NCI-H1694 treated with DMSO at 0.1 percent for 48 hours (cell line): ENCODE measurements around the gene TRIM45.
"Not testable (repeated sequence)": the region's sequence is repeated elsewhere in the genome, so short reads cannot be mapped to it uniquely, and the experiment has no call there.

Experiments
- DNase-seq: peaks from one replicate; lab custom pipeline; 2025; lab: John Stamatoyannopoulos, UW

The TRIM45 gene

DNA sequence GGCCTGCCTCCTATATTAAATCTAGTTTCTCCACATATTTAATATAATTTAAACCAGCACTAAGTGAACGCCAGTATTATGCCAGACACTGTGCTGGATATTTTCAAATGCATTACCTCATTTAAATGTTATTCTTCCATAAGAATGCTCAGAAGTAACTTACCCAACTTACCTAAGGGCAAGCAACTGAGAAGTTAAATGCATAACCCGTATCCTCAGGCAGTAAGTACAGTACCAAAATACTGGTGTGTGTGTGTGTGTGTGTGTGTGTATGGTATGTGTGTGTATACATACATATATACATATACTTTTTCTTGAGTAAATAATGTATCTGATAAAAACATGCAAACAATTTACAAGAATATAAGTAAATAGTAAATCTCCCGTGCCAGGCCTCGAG, 9.0 kb upstream of the TRIM45 start:
- no peak for DNase-seq

DNA sequence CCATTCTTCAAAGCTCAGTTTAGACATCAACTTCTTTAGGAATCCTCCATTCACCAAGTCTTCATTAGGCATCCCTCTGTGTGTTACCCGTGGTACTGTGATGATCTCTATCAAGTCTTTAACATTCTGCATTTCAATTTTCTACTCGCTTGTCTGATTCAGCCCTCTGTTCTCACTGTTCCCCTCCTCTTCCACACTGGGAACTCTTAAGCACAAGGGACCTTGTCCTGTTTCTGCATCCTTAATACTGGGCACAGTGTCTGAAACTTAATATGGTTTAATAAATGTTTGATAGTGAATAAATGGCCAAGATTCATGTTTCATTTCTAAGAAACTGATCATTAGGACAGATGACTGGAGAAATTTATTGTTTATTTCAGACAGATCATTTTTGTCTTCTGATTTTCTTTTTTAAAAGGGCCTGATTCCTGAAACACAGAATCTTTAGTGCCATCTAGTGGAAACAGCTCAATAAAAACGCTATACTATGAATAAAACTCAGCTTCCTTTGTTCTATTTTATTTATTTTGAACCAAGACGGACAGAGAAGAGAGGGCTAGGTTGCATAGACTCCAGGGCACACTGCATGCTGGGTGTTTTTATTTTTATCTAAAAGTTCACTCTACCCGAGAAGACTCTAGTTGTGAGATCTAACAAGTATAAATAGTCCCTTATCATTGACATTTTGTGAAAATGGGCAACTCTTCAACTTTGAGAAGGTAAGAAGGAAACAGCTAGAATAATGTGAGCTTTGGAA, 7.0 kb upstream of the TRIM45 start:
- DNase-seq: peak; percentile 87

DNA sequence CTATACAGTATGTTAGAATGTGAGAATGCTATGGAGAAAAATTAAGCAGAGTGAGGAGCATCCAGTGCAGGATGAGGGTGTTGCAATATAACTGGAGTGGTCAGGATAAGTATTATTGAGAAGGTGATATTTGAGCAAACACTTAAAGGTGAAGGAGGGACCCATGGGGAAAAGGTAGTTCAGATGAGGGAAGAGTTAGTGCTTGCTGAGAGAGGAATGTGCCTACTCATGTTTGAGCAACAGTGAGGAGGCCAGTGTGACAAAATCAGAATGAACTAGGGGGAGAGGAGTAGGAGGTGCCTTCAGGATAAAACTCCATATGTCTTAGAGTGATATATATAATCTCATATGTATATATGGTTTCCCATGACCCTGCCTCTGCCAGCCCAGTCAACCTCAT, 6.2 kb upstream of the TRIM45 start:
- DNase-seq: no peak

DNA sequence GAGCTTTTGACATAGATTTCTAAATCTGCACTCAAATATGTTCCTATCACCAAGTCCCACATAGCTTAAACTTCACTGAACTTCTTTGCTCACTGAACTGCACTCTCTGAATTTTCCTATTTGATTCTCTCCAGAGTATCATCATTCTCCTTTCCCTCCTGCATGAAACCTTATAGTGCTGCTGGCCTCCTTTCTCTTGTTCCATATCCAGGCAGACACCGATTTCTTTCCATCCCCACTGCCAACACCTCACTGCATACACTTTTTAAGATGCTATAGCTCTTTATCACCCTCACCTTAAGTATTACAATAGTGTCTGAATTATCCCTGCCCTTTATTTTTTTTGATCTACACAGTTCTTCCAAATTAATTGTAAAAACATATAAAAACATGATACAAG, 3.1 kb upstream of the TRIM45 start:
- no peak for DNase-seq

DNA sequence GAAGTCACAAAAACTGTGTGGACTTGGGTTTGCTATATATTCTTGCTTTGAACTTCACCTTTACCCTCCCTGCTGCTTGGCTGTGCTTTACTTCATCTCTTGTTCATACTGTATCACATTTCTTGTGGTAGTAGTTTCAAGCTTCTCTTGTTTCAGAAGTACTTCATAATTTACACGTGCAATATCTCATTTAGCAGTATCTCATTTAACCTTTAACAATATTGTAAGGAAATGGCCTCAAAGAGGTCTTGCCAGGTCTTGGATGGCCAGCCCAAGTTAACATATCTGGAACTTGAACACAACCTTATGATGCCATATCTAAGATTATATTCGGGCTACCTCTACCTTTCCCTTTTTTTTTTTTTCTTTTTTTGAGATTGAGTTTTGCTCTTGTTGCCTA, 1.7 kb upstream of the TRIM45 start:
- DNase-seq: no peak

DNA sequence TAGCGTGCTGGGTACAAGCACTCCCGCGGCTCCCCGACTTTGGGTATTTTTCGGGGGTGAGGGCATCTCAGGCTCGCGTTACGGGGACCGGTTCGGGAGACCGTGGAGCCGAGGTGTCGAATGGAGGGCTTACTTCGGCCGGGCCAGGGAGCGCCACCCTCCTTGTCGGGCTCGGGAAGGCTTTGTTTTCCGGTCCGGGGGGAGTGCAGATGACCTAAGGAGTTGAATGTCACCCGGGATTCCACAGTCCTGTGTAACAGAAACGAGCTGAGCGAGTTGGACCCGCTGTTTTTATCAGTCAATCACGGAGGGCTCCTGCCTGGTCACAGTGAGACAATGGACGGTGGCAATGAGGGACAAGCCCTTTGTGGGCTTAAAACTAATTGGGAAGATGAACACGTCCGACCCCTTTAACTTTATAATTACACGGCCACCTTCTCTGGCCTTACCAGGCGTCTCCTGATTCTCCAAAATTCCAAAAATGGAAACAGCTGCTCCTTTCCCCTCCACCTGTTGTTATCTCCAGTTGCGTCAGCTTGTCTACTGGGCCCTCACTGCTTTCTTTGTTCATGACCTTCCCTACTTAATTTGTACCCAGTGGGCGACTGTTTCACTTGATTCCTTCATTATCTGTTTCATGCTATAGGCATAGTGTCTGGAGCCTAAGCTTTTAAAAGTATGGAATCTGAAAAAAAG, 929 bp upstream of the TRIM45 start:
- DNase-seq: no peak

DNA sequence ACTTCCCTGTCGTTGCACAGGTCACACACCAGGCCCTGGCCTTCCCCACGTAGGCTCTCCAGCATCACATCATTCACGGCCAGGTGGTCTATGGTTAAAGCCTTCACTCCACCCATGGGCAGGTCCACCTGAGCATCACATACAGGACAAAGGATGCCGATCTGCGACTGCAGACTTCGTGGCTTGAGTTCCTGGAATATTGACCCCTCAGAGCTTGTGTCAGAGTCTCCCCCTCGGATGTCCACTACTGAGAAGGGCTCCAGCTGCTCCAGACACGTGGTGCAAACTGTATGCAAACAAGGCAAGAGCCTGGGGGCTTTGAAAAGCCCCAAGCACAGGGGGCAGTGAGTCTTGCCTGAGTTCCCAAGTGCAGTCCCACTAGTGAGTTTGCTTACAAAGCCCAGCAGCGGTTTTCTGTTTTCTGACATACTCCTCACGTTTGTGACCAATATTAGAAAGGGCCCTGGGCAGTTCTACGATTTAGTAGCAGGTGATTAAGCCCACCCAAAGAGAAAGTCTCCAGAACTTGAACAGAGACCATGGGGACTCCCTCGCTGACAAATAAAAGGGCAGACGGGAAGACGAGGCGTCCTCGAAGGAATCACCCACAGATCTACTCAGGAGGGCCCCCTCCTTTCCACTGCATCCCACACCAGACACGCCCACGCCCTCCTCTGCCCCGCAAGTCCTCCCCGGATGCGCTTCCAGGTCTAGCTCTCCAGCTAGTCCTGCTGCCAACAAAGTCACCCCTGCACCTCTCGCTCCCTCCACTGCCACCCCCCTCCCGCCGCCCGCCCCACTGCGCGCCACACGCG, 568 bp downstream of the TRIM45 start:
- peak; percentile 60 for DNase-seq

DNA sequence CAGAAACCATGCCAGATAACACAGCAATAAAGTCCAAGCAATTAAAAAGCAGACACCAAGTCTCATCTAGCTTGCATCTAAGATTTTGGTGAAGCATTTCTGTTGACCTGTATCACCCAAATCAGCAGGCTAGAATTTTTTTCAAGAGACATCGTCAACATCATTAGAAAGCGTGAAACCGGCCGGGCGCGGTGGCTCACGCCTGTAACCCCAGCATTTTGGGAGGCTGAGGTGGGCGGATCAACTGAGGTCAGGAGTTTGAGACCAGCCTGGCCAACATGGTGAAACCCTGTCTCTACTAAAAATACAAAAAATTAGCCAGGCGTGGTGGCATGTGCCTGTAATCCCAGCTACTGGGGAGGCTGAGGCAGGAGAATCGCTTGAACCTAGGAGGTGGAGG, 2.4 kb downstream of the TRIM45 start:
- DNase-seq: not testable (repeated sequence)

DNA sequence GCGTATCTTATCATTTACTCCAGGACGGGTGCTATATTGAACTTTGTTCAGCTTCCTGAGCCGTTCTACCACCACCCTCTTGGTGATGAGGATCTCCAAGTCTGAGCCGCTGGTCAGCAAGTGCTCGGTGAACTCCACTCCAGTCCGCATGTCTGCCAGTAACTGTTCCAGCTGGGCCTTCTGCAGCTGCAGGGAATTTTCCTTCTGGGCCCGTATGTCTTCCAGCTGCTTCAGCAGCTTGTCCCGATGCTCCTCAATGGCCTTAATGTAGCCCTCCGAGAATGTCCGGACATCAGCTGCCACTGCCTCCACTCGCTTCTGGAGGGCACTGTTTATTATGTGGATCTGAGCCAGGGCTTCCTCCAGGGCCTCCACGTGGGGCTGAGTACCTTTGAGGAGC, 3.4 kb downstream of the TRIM45 start:
- no peak for DNase-seq

DNA sequence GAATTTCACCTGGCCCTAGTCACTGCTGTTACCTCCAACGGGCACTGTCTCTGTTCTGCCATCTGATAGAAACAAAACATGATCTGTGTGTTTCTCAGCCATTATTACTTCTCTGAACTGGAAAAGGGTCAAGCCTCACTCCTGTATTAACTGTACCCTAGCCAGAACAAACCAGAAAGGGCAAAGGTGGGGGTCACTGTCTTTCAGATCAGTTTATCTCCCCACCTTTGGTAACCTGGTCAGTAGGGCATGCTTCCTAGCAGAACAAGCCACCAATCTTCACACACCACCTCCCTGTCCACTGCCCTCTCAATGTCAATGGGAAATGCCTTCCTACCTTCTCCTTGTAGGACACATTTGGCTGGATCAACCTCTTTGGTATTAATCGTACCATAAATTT, 3.9 kb downstream of the TRIM45 start:
- DNase-seq: no peak

DNA sequence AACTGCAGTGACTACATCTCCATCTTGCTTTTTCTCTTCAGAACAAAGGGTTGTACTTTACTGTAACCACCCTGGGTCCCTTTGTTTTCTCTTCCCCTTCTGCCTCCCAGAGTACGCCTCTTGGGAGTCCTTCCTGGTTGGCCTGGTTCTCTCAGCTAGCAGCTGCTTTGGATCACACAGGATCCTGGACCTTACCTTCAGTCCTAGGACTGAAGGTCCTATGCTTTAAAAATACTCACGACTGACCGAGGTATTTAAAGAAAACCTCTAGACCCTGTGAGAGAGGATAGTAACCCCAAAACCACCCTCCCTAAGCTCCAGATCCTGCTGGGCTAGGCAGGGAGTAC, 4.8 kb downstream of the TRIM45 start:
- DNase-seq: no peak

DNA sequence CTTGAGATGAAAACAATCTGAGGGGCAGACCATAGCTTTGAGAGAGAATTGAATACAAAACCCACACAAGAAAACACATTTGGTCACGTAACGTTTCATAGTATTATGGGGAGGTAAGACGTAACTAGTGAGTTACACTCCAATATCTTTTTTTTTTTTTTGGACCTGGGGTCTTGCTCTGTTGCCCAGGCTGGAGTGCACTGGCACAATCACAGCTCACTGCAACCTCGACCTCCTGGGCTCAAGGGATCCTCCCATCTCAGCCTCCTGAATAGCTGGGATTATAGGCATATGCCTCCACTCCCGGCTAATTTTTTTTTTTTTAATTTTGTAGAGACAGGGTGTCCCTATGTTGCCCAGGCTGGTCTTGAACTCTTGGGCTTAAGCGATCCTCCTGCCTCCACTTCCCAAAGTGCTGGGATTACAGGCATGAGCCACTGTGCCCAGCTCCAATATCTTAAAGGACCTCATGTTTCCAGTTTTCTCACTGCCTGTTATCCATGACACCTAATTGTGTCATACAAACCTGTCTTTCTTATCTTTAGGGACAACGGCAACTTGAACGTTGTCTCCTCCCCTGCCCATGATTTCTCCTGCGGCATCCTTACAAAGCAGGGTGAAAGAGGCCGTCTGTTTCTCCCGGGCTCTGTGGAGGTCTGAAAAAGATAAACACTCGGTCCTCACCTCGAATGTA, 5.3 kb downstream of the TRIM45 start:
- no peak for DNase-seq

DNA sequence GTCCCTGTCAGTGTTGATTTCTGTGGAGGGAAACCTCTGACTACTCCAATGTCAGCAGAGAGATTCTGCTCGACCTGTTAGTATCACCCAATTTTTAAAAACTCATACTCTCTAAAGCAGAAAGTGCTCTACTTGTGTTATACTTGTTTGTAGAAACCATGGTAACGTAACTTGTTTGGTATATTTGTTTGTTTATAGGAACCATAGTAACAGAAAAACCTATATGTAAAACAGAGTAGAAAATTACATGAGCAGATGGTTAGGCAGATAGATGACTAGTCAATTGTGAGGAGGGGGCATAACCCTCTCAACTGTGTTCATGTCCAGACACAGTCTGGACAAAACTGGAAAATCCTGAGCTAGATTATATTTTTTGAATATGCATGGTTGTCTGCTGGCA, 6.7 kb downstream of the TRIM45 start:
- peak; percentile 54 for DNase-seq

DNA sequence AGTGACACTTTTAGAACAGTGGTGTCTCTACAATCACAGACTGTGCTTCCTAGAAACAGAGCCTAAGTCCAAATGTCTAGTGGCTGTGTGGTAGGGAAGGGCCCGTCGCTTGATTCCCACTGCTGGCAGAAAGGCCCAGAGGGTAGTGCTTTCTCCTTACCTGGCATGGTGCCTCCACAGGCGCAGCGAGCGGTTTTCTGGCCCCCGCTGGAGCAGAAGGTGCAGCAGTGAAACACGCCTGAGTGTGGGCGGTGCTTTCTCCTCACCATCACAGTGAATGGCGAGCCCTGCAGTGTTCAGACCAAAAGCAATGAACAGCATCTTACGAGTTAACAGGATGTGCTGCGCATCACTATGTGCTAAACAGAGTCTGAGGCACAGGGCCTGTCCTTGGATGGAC, 8.3 kb downstream of the TRIM45 start:
- peak; percentile 76 for DNase-seq

DNA sequence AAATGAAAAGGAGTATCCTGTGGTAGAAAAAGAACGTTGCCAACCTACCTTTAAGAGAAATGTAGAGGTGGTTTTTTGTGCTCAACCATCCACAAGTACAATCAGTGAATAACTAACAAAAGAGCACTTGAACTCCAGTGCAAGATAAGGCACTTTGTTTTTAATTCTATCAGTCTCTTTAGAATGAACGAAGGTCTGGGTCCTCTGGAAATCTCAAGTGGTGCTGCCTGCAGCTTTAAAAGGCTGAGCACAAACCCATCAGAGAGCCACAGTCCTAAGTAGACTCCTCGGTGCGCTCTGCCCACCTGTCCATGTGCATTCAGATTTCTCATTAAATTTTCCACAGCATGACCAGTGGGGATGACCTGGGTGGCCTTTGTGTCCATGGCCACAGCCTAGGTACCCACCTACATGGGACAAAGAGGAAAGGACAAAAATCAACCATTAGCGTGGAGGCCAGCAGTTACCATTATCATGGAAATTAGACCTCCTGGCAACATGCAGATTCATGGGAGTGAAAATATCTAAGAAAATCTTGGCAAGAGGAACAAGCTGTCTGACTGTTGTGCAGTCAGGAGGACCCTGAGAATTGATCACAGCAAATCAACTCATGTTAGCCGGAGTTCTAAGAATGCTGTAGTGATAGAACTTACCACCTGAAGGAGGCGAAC, 9.4 kb downstream of the TRIM45 start:
- no peak for DNase-seq

DNA sequence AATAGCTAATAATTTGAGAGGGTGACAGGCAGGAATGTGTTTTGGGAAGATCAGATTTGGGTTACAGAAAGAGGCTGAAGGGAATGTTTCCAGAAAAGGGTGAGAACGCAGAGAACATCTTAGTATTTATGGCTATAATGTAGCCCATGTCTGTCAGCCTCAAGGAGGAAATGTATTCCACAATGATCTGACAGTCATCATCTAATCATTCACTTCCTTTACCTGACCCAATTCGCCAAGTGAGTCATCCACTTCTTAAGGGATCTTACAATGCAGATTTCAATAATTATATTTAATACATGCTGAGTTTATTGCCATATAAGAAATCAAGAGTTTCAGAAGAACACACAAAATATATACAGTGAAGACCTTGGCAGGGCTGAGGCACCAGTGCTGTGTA, 10.8 kb downstream of the TRIM45 start:
- DNase-seq: no peak

DNA sequence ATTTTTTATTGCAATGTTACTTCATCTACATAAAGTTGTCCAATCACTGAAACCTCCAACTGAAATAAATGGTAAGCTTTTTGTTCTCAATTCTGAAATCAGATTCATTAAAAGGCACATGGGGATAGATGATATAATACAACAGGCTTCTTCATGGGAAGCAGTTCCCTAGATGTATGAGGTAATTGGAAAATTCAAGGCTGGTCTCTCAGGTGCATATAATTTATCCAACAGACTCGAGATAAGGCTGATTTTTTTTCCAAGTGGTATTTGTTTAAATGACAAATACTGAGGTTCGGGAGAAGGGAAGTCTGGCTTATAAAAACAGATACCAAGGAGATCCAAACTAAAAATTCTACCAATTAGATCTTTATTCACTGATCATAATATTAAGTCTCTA, 14.2 kb downstream of the TRIM45 start:
- no peak for DNase-seq

DNA sequence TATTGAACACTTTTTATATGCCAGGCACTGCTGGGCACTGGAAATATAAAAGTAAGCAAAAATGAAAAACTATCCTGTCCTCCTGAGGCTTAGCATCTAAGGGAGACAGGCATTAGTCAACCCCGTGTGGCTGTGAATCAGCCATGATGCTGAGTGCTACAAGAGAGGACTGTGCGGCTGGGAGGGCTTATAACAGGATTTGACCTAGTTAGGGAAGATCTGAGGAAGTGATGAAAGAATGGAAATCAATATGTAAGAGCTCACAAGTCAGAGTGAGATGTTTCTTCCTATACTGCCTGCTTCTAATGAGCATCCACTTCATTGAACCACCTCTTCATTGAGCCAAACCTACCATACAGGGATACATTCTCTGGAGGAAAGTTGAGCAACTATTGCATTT, 15.1 kb downstream of the TRIM45 start:
- DNase-seq: no peak

DNA sequence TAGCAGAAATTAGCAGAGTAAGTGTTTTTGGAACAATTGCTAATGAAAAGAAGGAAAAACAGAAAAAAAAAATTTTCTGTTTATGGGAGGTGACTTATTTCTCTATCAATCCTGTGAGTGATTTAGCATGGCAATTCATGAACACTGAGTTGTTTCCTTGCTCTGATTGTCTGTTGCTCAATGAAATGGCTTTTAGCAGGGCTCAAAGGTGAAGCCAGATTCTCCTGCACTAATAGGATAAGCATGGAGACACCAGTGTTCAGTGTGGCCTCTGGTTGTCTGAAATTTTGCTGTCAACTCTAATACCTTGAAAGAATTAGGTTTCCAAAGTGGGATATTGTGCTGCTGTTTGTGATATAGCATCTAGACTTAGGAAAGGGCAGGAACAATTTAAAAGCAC, 15.8 kb downstream of the TRIM45 start:
- DNase-seq: no peak

DNA sequence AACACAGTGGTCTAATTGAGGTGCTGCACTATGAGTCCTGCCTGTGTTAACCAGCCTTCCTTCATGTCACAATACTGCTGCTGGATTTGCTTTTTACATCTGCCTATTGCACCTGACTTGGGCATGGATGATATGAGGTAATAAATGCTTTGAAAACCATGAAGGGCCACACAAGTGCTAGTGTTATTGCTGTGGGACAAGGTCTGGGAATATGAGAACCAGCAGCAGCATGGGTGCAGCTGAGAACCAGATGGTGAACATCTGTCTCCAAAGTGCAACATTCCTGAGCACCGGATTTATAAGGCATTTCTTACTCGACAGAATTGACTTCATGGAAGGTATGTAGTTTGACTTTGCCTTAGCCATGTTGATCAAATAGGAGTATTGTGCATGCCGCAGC, 16.6 kb downstream of the TRIM45 start:
- no peak for DNase-seq

DNA sequence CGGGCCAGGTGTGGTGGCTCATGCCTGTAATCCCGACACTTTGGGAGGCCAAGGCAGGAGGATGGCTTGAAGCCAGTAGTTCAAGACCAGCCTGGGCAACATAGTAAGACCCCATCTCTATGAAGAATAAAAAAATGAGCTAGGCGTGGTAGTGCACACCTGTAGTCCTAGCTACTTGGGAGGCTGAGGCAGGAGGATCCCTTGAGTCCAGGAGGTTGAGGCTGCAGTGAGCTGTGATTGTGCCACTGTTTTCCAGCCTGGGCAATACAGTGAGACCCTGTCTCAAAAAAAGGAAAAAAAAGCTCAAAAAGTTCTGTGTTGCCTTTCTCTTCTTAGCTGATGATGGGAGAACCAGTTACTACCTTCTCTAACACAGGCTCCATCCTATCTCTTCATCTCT, 19.7 kb downstream of the TRIM45 start:
- not testable (repeated sequence) for DNase-seq

DNA sequence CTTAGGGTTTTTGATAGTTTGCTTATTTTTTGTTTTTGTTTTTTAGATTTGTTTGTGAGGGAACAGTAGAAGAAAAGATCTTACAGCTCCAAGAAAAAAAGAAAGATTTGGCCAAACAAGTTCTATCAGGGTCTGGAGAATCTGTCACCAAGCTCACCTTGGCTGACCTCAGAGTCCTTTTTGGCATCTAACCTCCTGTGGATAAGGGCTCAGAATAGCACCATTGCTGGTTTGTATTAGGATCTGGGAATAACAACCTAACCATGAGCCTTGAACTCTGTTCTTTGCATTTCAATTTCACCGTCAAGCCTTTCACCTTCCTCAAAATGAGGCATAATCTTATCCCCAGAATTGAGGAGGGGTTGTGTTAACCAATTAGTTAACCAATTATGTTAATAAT, 20.2 kb downstream of the TRIM45 start:
- DNase-seq: no peak
